BLaER1 (cell line): ENCODE results near the gene CTNNBL1.
"Not testable (repeated sequence)": the region's sequence is repeated elsewhere in the genome, so short reads cannot be mapped to it uniquely, and the experiment has no call there.

Experiments
- H3K27ac ChIP-seq: shearing (Covaris generic); formaldehyde crosslinking; 2 replicates; pipeline ENCODE4 v1.8.1; 2022
- H3K27me3 ChIP-seq: shearing (Covaris generic); formaldehyde crosslinking; 2 replicates; pipeline ENCODE4 v1.8.1; 2022
- H3K36me3 ChIP-seq: shearing (Covaris generic); formaldehyde crosslinking; 2 replicates; pipeline ENCODE4 v1.8.1; 2022
- H3K4me1 ChIP-seq: shearing (Covaris generic); formaldehyde crosslinking; 2 replicates; pipeline ENCODE4 v1.8.1; 2022
- H3K4me2 ChIP-seq: shearing (Covaris generic); formaldehyde crosslinking; 2 replicates; pipeline ENCODE4 v1.8.1; 2022
- H3K4me3 ChIP-seq: shearing (Covaris generic); formaldehyde crosslinking; 2 replicates; pipeline ENCODE4 v1.8.1; 2022
- H3K9ac ChIP-seq: shearing (Covaris generic); formaldehyde crosslinking; 2 replicates; pipeline ENCODE4 v1.8.1; 2022
- H3K9me3 ChIP-seq: shearing (Covaris generic); formaldehyde crosslinking; 2 replicates; pipeline ENCODE4 v1.8.1; 2022
- H4K20me1 ChIP-seq: shearing (Covaris generic); formaldehyde crosslinking; 2 replicates; pipeline ENCODE4 v1.8.1; 2022
- Cebpa-rat ChIP-seq: shearing (Covaris generic); IDR thresholded peaks from 2 replicates; pipeline ENCODE4 v1.8.1; 2022

The CTNNBL1 gene

GRCh38 chr20:37661519-37661918 is 32.3 kb upstream of the CTNNBL1 start:
- Histone ChIP-seq H3K27ac (no peak overlapping the region), H3K4me3 (no peak overlapping the region), H3K4me1 (no peaks in the 10 kb centered on the region), H3K9ac (no peak overlapping the region), H3K9me3 (peaks cover 17% of the 10 kb centered on the region), H3K27me3 (no peaks in the 10 kb centered on the region), H4K20me1 (no peaks in the 10 kb centered on the region), H3K36me3 (no peaks in the 10 kb centered on the region), H3K4me2 (no peak overlapping the region)
- no peak for TF ChIP-seq Cebpa-rat

DNA sequence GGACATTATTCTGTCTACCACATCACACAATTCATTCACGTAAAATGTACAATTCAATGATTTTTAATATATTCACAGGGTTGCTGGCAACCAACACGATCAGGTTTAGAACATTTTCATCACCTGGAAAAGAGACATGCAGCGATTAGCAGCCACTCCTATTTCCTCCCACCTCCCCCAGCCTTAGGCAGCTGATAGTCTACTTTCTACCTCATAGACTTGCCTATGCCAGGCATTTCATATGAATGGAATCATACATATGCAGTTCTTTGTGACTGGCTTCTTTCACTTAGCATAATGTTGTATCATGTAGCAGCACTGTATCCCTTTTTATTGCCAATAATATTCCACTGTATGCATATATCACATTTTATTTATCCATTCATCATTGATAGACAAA is 31.5 kb upstream of the CTNNBL1 start:
- Histone ChIP-seq H4K20me1 (no peaks in the 10 kb centered on the region), H3K36me3 (no peaks in the 10 kb centered on the region), H3K4me3 (no peak overlapping the region), H3K27me3 (no peaks in the 10 kb centered on the region), H3K27ac (no peak overlapping the region), H3K9ac (no peak overlapping the region), H3K4me1 (no peaks in the 10 kb centered on the region), H3K4me2 (no peak overlapping the region), H3K9me3 (peaks cover 17% of the 10 kb centered on the region)
- TF ChIP-seq Cebpa-rat, result no peak

- H3K4me3 ChIP-seq, result not testable (repeated sequence)
- H3K9me3 ChIP-seq, result peaks cover 17% of the 10 kb centered on the region
Observed at GRCh38 chr20:37664595-37664994, 29.2 kb upstream of the CTNNBL1 start.

DNA sequence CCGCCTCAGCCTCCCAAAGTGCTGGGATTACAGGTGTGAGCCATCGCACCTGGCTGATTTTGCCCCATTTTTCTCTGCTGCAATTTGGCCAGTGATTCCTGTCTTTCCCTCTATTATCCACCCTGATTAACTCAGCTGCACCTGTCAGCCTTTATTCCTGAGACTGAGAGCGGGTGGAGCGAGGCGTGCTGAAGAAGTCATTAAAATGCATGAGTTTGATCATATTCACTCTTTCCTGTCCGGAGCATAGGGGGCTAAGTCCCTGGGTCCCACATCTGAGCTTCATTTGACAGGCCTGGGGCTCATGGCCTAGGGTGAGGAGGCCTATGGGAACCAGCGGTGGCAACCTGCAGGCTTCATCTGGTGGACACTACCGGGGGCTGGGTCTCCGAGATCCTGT is 25.7 kb upstream of the CTNNBL1 start:
- H3K9ac ChIP-seq, result no peak overlapping the region
- H3K4me3 ChIP-seq, result no peak overlapping the region
- no peak for TF ChIP-seq Cebpa-rat
- H3K4me1 ChIP-seq, result peaks cover 7% of the 10 kb centered on the region
- no peak overlapping the region for H3K27ac ChIP-seq
- no peak overlapping the region for H3K4me2 ChIP-seq
- no peaks in the 10 kb centered on the region for H3K27me3 ChIP-seq
- no peaks in the 10 kb centered on the region for H4K20me1 ChIP-seq
- H3K9me3 ChIP-seq, result peaks cover 17% of the 10 kb centered on the region
- no peaks in the 10 kb centered on the region for H3K36me3 ChIP-seq

More at GRCh38 chr20:37664595-37664994, 29.2 kb upstream of the CTNNBL1 start:
- not testable (repeated sequence) for H3K4me1 ChIP-seq, H3K36me3 ChIP-seq, H3K9ac ChIP-seq, H3K27ac ChIP-seq, H3K27me3 ChIP-seq, H4K20me1 ChIP-seq, H3K4me2 ChIP-seq

- no peak for TF ChIP-seq Cebpa-rat
- peaks cover 15% of the 10 kb centered on the region for H3K9me3 ChIP-seq
- no peaks in the 10 kb centered on the region for H3K36me3 ChIP-seq
- H3K27me3 ChIP-seq, result no peaks in the 10 kb centered on the region
- peaks cover 7% of the 10 kb centered on the region for H3K4me1 ChIP-seq
- no peak overlapping the region for H3K4me2 ChIP-seq
- no peak overlapping the region for H3K27ac ChIP-seq
- no peak overlapping the region for H3K4me3 ChIP-seq
- H4K20me1 ChIP-seq, result no peaks in the 10 kb centered on the region
- H3K9ac ChIP-seq, result no peak overlapping the region
Observed at GRCh38 chr20:37669062-37669772, 24.6 kb upstream of the CTNNBL1 start.

DNA sequence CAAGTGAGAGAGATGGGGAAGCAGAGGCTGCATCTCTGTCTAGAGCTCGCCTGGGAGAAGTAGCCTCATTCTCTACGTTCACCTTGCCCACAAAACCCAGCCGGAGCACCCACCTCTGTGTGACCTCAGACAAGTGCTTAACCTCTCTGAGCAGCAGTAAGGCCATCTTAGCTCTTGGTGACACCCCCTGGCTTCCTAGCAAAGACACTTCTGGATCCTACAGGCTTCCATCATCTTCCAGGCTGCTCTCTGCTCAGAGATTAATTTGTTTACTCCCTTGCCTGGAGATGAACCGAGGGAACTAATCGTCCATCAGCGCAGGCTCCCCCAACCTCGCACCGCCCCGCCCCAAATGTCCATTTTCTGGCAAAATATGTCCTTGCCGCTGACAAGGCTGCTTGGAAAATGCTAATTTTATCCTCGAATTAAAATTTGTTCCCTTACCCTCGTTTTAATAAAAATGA is 24.0 kb upstream of the CTNNBL1 start:
- H3K36me3 ChIP-seq, result no peaks in the 10 kb centered on the region
- no peaks in the 10 kb centered on the region for H3K27me3 ChIP-seq
- H3K4me1 ChIP-seq, result peaks cover 7% of the 10 kb centered on the region
- H3K9ac ChIP-seq, result no peak overlapping the region
- no peaks in the 10 kb centered on the region for H4K20me1 ChIP-seq
- H3K9me3 ChIP-seq, result peaks cover 9% of the 10 kb centered on the region
- H3K27ac ChIP-seq, result no peak overlapping the region
- TF ChIP-seq Cebpa-rat, result no peak
- no peak overlapping the region for H3K4me2 ChIP-seq
- no peak overlapping the region for H3K4me3 ChIP-seq

- Histone ChIP-seq H3K9me3 (peaks cover 7% of the 10 kb centered on the region; the same call in 1 of the 2 replicates), H3K36me3 (no peaks in the 10 kb centered on the region), H3K9ac (no peak overlapping the region), H3K4me2 (no peak overlapping the region), H3K27ac (no peak overlapping the region), H4K20me1 (no peaks in the 10 kb centered on the region), H3K27me3 (no peaks in the 10 kb centered on the region), H3K4me3 (no peak overlapping the region), H3K4me1 (peaks cover 7% of the 10 kb centered on the region)
- TF ChIP-seq Cebpa-rat, result no peak
Observed at GRCh38 chr20:37670351-37670791, 23.5 kb upstream of the CTNNBL1 start.

DNA sequence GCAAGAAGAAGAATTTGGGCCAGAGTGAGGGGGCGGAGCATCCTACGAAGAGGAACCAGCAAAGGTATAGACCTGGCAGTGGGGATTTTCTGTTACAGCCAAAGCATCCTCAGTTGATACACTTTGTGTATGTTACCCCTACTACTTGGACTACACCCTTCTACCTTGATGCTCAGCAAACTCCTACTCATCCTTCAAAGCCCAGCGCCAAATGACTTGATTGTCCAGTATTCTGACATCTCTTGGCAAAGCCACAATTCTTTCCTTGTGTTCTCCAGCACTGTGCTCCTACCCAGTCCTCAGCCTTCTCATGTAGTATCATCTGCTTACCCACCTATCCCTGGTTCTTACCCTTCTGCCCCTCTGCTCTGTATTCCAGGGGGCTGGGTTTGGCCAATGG is 21.7 kb upstream of the CTNNBL1 start:
- no peaks in the 10 kb centered on the region for H3K36me3 ChIP-seq
- H3K4me3 ChIP-seq, result no peak overlapping the region
- no peaks in the 10 kb centered on the region for H4K20me1 ChIP-seq
- H3K27ac ChIP-seq, result no peak overlapping the region
- H3K9me3 ChIP-seq, result no peaks in the 10 kb centered on the region
- peaks cover 7% of the 10 kb centered on the region for H3K4me1 ChIP-seq
- no peak overlapping the region for H3K9ac ChIP-seq
- no peak for TF ChIP-seq Cebpa-rat
- no peaks in the 10 kb centered on the region for H3K27me3 ChIP-seq
- no peak overlapping the region for H3K4me2 ChIP-seq

GRCh38 chr20:37673444-37673843 is 20.4 kb upstream of the CTNNBL1 start:
- no peaks in the 10 kb centered on the region for H3K27me3 ChIP-seq
- no peak for TF ChIP-seq Cebpa-rat

GRCh38 chr20:37676440-37676839 is 17.4 kb upstream of the CTNNBL1 start:
- Histone ChIP-seq H3K9ac (no peak overlapping the region), H3K27ac (no peak overlapping the region), H3K27me3 (no peaks in the 10 kb centered on the region), H4K20me1 (no peaks in the 10 kb centered on the region), H3K4me3 (no peak overlapping the region), H3K4me2 (no peak overlapping the region), H3K36me3 (no peaks in the 10 kb centered on the region), H3K4me1 (no peaks in the 10 kb centered on the region), H3K9me3 (no peaks in the 10 kb centered on the region)
- no peak for TF ChIP-seq Cebpa-rat

More at GRCh38 chr20:37673444-37673843, 20.4 kb upstream of the CTNNBL1 start:
- Histone ChIP-seq H3K9me3 (no peaks in the 10 kb centered on the region), H3K27ac (no peak overlapping the region), H4K20me1 (no peaks in the 10 kb centered on the region), H3K9ac (no peak overlapping the region), H3K36me3 (no peaks in the 10 kb centered on the region), H3K4me2 (no peak overlapping the region), H3K4me1 (peaks cover 7% of the 10 kb centered on the region), H3K4me3 (no peak overlapping the region)
